Right renal pelvis (tissue), 4 donors: ENCODE data around the gene CFTR. TPM values are rescaled to one million over a fixed set of nuclear protein-coding genes. Genes with fewer than 3 reads are reported as not detected.

Experiments used
- polyA plus RNA-seq, 4 donors: library from polyadenylated mRNA; unstranded; fragments of 120-200 nt; gene quantifications; one replicate each; pipeline ENCODE4 v1.2.1, GENCODE V29; 2013; ENCODE audit not compliant: insufficient read length in 4 of 4

CFTR gene
- polyA plus RNA-seq, 4 donors: 2.6 to 5.5 (median 3.8) TPM

Other genes starting within 250 kb of the CFTR start
- under 1 TPM; 0.46 to 0.97 (median 0.79) TPM for gene WNT2, start 157.0 kb upstream of the CFTR start, polyA plus RNA-seq
- gene ASZ1, start 52.5 kb upstream of the CFTR start, polyA plus RNA-seq: under 1 TPM in 1 of 4 donors, not detected in 3; 0.04 TPM